Sigmoid colon (tissue), 4 donors: Measurements from ENCODE around the gene WDR11.

Source experiments
- EP300 ChIP-seq, 4 donors: sonication (generic); formaldehyde crosslinking; IDR thresholded peaks; one replicate each; pipeline ENCODE4 v1.6.1; 2017; ENCODE audit warnings: antibody characterized with exemption in 4 of 4
- POLR2A ChIP-seq, 2 donors: fragments of 450-650 bp; IDR thresholded peaks; one replicate each; pipeline ENCODE4 v1.6.1; 2016; ENCODE audit warnings: antibody characterized with exemption in 2 of 2, mild to moderate bottlenecking in 2 of 2, moderate library complexity in 2 of 2
- TF ChIP-seq, protein P1 (sequence below), 4 experiments: fragments of 450-650 bp in 3 of 4; fragments of 200-600 bp in 1 of 4; IDR thresholded peaks; one replicate each; pipeline ENCODE4 v1.5.1; 2016 to 2019; ENCODE audit warnings: antibody characterized with exemption in 4 of 4, mild to moderate bottlenecking in 3 of 4, moderate library complexity in 2 of 4

- TF ChIP-seq POLR2A (IDR thresholded peaks at IDR 0.05): no peak
- no peak for TF ChIP-seq EP300 (IDR thresholded peaks at IDR 0.05)
- TF ChIP-seq, protein P1, sequence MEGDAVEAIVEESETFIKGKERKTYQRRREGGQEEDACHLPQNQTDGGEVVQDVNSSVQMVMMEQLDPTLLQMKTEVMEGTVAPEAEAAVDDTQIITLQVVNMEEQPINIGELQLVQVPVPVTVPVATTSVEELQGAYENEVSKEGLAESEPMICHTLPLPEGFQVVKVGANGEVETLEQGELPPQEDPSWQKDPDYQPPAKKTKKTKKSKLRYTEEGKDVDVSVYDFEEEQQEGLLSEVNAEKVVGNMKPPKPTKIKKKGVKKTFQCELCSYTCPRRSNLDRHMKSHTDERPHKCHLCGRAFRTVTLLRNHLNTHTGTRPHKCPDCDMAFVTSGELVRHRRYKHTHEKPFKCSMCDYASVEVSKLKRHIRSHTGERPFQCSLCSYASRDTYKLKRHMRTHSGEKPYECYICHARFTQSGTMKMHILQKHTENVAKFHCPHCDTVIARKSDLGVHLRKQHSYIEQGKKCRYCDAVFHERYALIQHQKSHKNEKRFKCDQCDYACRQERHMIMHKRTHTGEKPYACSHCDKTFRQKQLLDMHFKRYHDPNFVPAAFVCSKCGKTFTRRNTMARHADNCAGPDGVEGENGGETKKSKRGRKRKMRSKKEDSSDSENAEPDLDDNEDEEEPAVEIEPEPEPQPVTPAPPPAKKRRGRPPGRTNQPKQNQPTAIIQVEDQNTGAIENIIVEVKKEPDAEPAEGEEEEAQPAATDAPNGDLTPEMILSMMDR (IDR thresholded peaks at IDR 0.05): no peak
These were observed 54.1 kb downstream of the WDR11 start for GRCh38 chr10:120905268-120905667.
